ENCODE measurements around the gene KCNJ2.

KCNJ2 gene

DNA sequence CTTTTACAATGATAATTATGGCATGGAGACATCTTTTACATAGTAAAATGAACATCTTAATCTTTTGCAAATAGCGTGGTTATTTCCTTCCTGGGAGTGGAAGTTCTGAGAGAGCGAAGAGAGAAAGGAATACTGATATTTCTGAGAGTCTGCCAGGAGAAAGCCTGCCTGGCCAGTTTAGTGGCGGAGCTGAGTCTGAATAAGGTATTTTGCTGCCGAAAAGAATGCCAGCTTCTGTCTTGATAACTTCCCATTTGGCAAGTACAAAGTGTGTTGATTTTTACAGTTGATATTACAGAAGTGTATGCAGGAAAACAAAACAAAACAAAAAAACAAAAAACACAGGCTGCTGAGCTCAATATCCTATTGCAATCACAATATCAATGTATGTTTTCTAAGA lies 55.9 kb downstream of the KCNJ2 start:
- H3F3A ChIP-seq (ENCODE audit: control insufficient read depth, insufficient read depth), result no peaks in the 10 kb centered on the region
- no peaks in the 10 kb centered on the region for H3K36me3 ChIP-seq (ENCODE audit: control insufficient read depth, low read length)
- H3K79me2 ChIP-seq (ENCODE audit: control insufficient read depth, low read length), result no peaks in the 10 kb centered on the region
- H3K4me2 ChIP-seq (ENCODE audit: low read length), result no peak overlapping the region
- H3K27me3 ChIP-seq (ENCODE audit: control insufficient read depth, low read length), result no peaks in the 10 kb centered on the region
- no peaks in the 10 kb centered on the region for H3K9me2 ChIP-seq (replicated peaks; ENCODE audit: control insufficient read depth, low read length)
- H3K9me3 ChIP-seq (ENCODE audit: control insufficient read depth, insufficient read depth, low read length), result no peaks in the 10 kb centered on the region
- H3K4me3 ChIP-seq (ENCODE audit: low read length), result no peak overlapping the region
- TF ChIP-seq EZH2phosphoT487 (IDR thresholded peaks at IDR 0.05; ENCODE audit: borderline replicate concordance, low read length), result no peak
- TF ChIP-seq, protein P1, sequence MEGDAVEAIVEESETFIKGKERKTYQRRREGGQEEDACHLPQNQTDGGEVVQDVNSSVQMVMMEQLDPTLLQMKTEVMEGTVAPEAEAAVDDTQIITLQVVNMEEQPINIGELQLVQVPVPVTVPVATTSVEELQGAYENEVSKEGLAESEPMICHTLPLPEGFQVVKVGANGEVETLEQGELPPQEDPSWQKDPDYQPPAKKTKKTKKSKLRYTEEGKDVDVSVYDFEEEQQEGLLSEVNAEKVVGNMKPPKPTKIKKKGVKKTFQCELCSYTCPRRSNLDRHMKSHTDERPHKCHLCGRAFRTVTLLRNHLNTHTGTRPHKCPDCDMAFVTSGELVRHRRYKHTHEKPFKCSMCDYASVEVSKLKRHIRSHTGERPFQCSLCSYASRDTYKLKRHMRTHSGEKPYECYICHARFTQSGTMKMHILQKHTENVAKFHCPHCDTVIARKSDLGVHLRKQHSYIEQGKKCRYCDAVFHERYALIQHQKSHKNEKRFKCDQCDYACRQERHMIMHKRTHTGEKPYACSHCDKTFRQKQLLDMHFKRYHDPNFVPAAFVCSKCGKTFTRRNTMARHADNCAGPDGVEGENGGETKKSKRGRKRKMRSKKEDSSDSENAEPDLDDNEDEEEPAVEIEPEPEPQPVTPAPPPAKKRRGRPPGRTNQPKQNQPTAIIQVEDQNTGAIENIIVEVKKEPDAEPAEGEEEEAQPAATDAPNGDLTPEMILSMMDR (IDR thresholded peaks at IDR 0.05; ENCODE audit: low read depth, low read length, poor library complexity, severe bottlenecking), result no peak
- no peaks in the 10 kb centered on the region for H4K20me1 ChIP-seq (ENCODE audit: control insufficient read depth, insufficient read depth, low read depth, low read length)
- H3K27ac ChIP-seq (ENCODE audit: low read depth, low read length), result no peak overlapping the region
- H3K4me1 ChIP-seq (ENCODE audit: control insufficient read depth, low read length), result no peaks in the 10 kb centered on the region

Measured in DOHH2 (cell line).